Measurements from ENCODE around the gene ZFHX2. TPM values are rescaled to one million over a fixed set of nuclear protein-coding genes. Genes with fewer than 3 reads are reported as not detected.

ZFHX2 gene
- total RNA-seq, 1 donor from 2014 or later: 0.74 TPM

DNA sequence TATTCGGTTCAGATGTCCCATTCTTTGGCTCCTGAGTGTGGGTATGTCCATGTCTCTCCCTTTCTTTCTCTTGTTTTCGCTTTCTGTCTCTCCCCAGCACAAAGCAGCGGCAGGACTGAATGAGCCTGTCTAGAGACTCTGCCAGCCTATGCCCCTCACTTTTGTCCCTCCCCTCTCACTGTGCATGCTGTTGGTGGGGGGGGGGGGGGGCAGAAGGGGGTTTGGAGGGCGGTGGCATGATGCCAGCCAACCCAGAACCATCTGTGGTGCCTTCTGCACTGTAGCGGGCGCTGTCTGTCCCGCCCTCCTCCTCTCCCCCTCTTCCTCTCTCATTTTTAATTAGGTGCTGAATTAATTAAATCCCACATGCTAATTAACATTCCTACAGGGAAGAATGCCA is 64.3 kb downstream of the ZFHX2 start:
- no peak for DNase-seq (ENCODE audit: extremely low spot score in 2 of 2)
- TF ChIP-seq POLR2AphosphoS5 (IDR thresholded peaks at IDR 0.05; ENCODE audit: insufficient read depth in 1 of 2, low read depth in 1 of 2) (no peak), POLR2A (IDR thresholded peaks at IDR 0.05) (no peak), CTCF (IDR thresholded peaks at IDR 0.05) (no peak)

GRCh38 chr14:23486036-23486435 is 65.5 kb downstream of the ZFHX2 start:
- TF ChIP-seq CTCF (IDR thresholded peaks at IDR 0.05) (no peak), POLR2A (IDR thresholded peaks at IDR 0.05) (no peak), POLR2AphosphoS5 (IDR thresholded peaks at IDR 0.05; ENCODE audit: insufficient read depth in 1 of 2, low read depth in 1 of 2) (no peak)
- no peaks in the 10 kb centered on the region for H3K4me1 ChIP-seq
- H3K27ac ChIP-seq: no peak overlapping the region
- no peaks in the 10 kb centered on the region for H3K27me3 ChIP-seq
- H3K36me3 ChIP-seq: no peaks in the 10 kb centered on the region
- DNase-seq (ENCODE audit: extremely low spot score in 2 of 2): no peak
- intact Hi-C loops (cut with DNase I): no loop called here
- no peak overlapping the region for H3K4me3 ChIP-seq
- H3K9me3 ChIP-seq: no peaks in the 10 kb centered on the region

More for the DNA sequence above, 64.3 kb downstream of the ZFHX2 start:
- no peaks in the 10 kb centered on the region for H3K36me3 ChIP-seq
- H3K4me3 ChIP-seq: no peak overlapping the region
- intact Hi-C loops (cut with DNase I): no loop called here
- no peaks in the 10 kb centered on the region for H3K9me3 ChIP-seq
- H3K27ac ChIP-seq: no peak overlapping the region
- no peaks in the 10 kb centered on the region for H3K27me3 ChIP-seq
- no peaks in the 10 kb centered on the region for H3K4me1 ChIP-seq

DNA sequence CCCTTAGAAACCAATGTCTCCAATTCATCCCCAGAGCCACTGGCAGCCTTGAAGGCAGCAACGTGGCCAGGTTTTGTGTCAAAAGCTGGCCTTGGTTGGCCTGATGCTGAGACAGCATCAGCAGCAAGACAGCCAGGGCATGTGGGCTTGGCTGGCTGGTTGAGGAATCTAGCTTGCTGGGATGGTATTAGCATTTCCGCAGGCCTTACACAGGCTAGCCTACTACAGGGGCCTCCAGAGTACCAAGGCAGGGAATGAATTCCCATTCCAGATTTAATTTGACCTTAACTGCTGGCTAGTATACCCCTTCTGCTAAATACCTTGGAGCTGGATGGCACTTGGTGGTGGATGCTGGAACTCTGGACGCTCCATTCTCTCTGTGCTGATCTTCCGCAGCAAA is 66.2 kb downstream of the ZFHX2 start:
- H3K4me3 ChIP-seq: no peak overlapping the region
- intact Hi-C loops (cut with DNase I): no loop called here
- H3K27ac ChIP-seq: no peak overlapping the region
- no peaks in the 10 kb centered on the region for H3K9me3 ChIP-seq
- no peaks in the 10 kb centered on the region for H3K4me1 ChIP-seq
- no peaks in the 10 kb centered on the region for H3K27me3 ChIP-seq
- no peak for TF ChIP-seq CTCF (IDR thresholded peaks at IDR 0.05)
- TF ChIP-seq POLR2A (IDR thresholded peaks at IDR 0.05): no peak
- no peak for TF ChIP-seq POLR2AphosphoS5 (IDR thresholded peaks at IDR 0.05; ENCODE audit: insufficient read depth in 1 of 2, low read depth in 1 of 2)
- H3K36me3 ChIP-seq: peaks cover 0 to 3% of the 10 kb centered on the region in 2 donors
- DNase-seq (ENCODE audit: extremely low spot score in 2 of 2): no peak

DNA sequence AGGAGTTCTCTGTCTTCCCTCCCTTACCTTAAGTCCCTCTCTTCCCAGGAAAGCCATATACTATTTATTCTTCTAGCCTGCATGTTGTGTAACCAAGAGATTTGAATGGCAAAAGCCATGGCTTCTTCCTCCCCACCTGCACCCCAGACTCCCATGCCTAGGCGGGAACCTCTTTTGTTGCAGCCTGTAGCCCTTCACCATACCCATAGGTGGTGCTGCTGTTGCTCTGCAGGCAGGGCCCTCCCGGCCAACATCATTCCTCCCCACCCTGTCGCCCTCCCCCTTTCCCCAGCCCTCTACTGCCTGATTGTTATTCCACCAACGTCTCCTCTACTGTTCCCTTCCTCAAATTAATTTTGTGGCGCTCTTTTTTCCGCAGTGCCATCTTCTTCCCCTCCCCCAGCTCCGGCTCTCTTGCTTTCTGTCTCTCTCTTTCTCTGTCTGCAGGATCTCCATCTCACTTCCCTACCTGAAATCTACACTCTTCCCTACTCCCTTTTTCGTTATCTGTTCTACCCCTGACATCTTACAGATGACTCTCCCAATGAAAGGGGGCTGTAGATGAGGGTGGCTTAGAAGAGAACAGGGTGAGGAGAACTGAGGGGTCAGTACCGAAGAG is 68.2 kb downstream of the ZFHX2 start:
- H3K4me1 ChIP-seq: no peaks in the 10 kb centered on the region
- intact Hi-C loops (cut with DNase I): no loop called here
- H3K27me3 ChIP-seq: no peaks in the 10 kb centered on the region
- DNase-seq (ENCODE audit: extremely low spot score in 2 of 2): no peak
- no peak overlapping the region for H3K27ac ChIP-seq
- H3K4me3 ChIP-seq: no peak overlapping the region
- peaks cover 0 to 5% of the 10 kb centered on the region in 2 donors for H3K36me3 ChIP-seq
- no peaks in the 10 kb centered on the region for H3K9me3 ChIP-seq
- TF ChIP-seq POLR2A (IDR thresholded peaks at IDR 0.05): no peak
- no peak for TF ChIP-seq POLR2AphosphoS5 (IDR thresholded peaks at IDR 0.05; ENCODE audit: insufficient read depth in 1 of 2, low read depth in 1 of 2)
- no peak for TF ChIP-seq CTCF (IDR thresholded peaks at IDR 0.05)

GRCh38 chr14:23482823-23483148 is 68.8 kb downstream of the ZFHX2 start:
- H3K27ac ChIP-seq: no peak overlapping the region
- H3K9me3 ChIP-seq: no peaks in the 10 kb centered on the region
- no peak for DNase-seq (ENCODE audit: extremely low spot score in 2 of 2)
- peaks cover 0 to 5% of the 10 kb centered on the region in 2 donors for H3K36me3 ChIP-seq
- no peaks in the 10 kb centered on the region for H3K27me3 ChIP-seq
- intact Hi-C loops (cut with DNase I): no loop called here
- no peak for TF ChIP-seq CTCF (IDR thresholded peaks at IDR 0.05)
- TF ChIP-seq POLR2A (IDR thresholded peaks at IDR 0.05): no peak
- no peak for TF ChIP-seq POLR2AphosphoS5 (IDR thresholded peaks at IDR 0.05; ENCODE audit: insufficient read depth in 1 of 2, low read depth in 1 of 2)
- H3K4me3 ChIP-seq: no peak overlapping the region
- H3K4me1 ChIP-seq: no peaks in the 10 kb centered on the region

Data from vagina (tissue), 2 donors.